SK-N-SH treated with all-trans-retinoic acid at 6 μM for 48 hours (cell line): ENCODE measurements around the gene RUNX3.

ENCODE experiments used
- ARNTL ChIP-seq: fragments of 450-650 bp; formaldehyde crosslinking; IDR thresholded peaks from 2 replicates; pipeline ENCODE4 v1.5.0; 2020; ENCODE audit warnings: low read depth, mild to moderate bottlenecking, moderate library complexity, borderline replicate concordance
- BACH2 ChIP-seq: fragments of 250-450 bp; sonication (Bioruptor Pico); IDR thresholded peaks from 2 replicates; pipeline ENCODE4 v1.9.0; 2021; ENCODE audit warnings: mild to moderate bottlenecking, borderline replicate concordance
- CSDC2 ChIP-seq: fragments of 250-450 bp; sonication (Bioruptor Pico); IDR thresholded peaks from 2 replicates; pipeline ENCODE4 v1.5.0; 2020; ENCODE audit warnings: mild to moderate bottlenecking, moderate library complexity
- OSR1 ChIP-seq: fragments of 250-450 bp; sonication (Bioruptor Pico); IDR thresholded peaks from 2 replicates; pipeline ENCODE4 v1.8.0; 2022; ENCODE audit warnings: moderate library complexity, mild to moderate bottlenecking, inconsistent platforms
- PATZ1 ChIP-seq: fragments of 250-450 bp; sonication (Bioruptor Pico); IDR thresholded peaks from 2 replicates; pipeline ENCODE4 v1.8.0; 2020; ENCODE audit warnings: mild to moderate bottlenecking, moderate library complexity, borderline replicate concordance
- POU6F1 ChIP-seq: fragments of 250-450 bp; sonication (Bioruptor Pico); IDR thresholded peaks from 2 replicates; pipeline ENCODE4 v1.8.0; 2021; ENCODE audit warnings: low read depth, mild to moderate bottlenecking, moderate library complexity, borderline replicate concordance
- ZFP30 ChIP-seq: fragments of 450-650 bp; formaldehyde crosslinking; IDR thresholded peaks from 2 replicates; pipeline ENCODE4 v1.5.0; 2022; ENCODE audit warnings: mild to moderate bottlenecking, moderate library complexity
- ZNF565 ChIP-seq: fragments of 450-650 bp; formaldehyde crosslinking; conservative IDR thresholded peaks from 2 replicates; pipeline ENCODE4 v1.5.0; 2020; ENCODE audit warnings: low read depth, mild to moderate bottlenecking, moderate library complexity

- TF ChIP-seq ARNTL (CRISPR knock-in tag) (no peak), OSR1 (no peak), POU6F1 (CRISPR knock-in tag) (no peak), PATZ1 (no peak), BACH2 (no peak), ZFP30 (CRISPR knock-in tag) (no peak), ZNF565 (CRISPR knock-in tag) (no peak), CSDC2 (CRISPR knock-in tag) (no peak)
These were observed 11.5 kb upstream of the RUNX3 start for GRCh38 chr1:24941564-24941963.
